Liver (tissue), 3 donors: ENCODE data around the gene DTNA.

ENCODE experiments used
- CTCF ChIP-seq: fragments of 150-350 bp; IDR thresholded peaks from 2 replicates; pipeline ENCODE4 v1.5.1; 2017; ENCODE audit warnings: improper control_type of control experiment, low read depth, low read length; ENCODE audit not compliant: missing input control
- GABPA ChIP-seq, 2 donors: IDR thresholded peaks in 1 of 2; conservative IDR thresholded peaks in 1 of 2; 2 replicates each; pipeline ENCODE4 v1.6.1; 2016; ENCODE audit warnings: antibody characterized with exemption in 2 of 2, mild to moderate bottlenecking in 1 of 2, moderate library complexity in 1 of 2
- RAD21 ChIP-seq, 2 donors: IDR thresholded peaks; 2 replicates each; pipeline ENCODE4 v1.6.1; 2016; ENCODE audit warnings: antibody characterized with exemption in 2 of 2, mild to moderate bottlenecking in 2 of 2
- RXRA ChIP-seq, 2 donors: IDR thresholded peaks; 2 replicates each; pipeline ENCODE4 v1.6.1; 2017 to 2018; ENCODE audit warnings: antibody characterized with exemption in 2 of 2, mild to moderate bottlenecking in 1 of 2
- YY1 ChIP-seq: IDR thresholded peaks from 2 replicates; pipeline ENCODE4 v1.6.1; 2016; ENCODE audit warnings: antibody characterized with exemption, mild to moderate bottlenecking
- donor health status: healthy.
- donor health status: healthy.

GRCh38 chr18:34799291-34799690 lies 89.2 kb downstream of the DTNA start:
- TF ChIP-seq CTCF = no peak
- no peak for TF ChIP-seq GABPA (IDR thresholded peaks at IDR 0.05 in 1 of 2, conservative IDR thresholded peaks at IDR 0.05 in 1 of 2)
- TF ChIP-seq RAD21 (IDR thresholded peaks at IDR 0.05) = no peak
- TF ChIP-seq YY1 = no peak
- TF ChIP-seq RXRA (IDR thresholded peaks at IDR 0.05) = no peak
